HG02642 (cell line): ENCODE measurements around the gene HOTAIR.

ENCODE experiments used
- ATAC-seq: cut with Tn5 transposase; IDR thresholded peaks from one replicate; pipeline ENCODE4 v1.9.1; 2021; ENCODE audit warnings: mild to moderate bottlenecking; ENCODE audit not compliant: unreplicated experiment, poor library complexity

The HOTAIR gene

DNA sequence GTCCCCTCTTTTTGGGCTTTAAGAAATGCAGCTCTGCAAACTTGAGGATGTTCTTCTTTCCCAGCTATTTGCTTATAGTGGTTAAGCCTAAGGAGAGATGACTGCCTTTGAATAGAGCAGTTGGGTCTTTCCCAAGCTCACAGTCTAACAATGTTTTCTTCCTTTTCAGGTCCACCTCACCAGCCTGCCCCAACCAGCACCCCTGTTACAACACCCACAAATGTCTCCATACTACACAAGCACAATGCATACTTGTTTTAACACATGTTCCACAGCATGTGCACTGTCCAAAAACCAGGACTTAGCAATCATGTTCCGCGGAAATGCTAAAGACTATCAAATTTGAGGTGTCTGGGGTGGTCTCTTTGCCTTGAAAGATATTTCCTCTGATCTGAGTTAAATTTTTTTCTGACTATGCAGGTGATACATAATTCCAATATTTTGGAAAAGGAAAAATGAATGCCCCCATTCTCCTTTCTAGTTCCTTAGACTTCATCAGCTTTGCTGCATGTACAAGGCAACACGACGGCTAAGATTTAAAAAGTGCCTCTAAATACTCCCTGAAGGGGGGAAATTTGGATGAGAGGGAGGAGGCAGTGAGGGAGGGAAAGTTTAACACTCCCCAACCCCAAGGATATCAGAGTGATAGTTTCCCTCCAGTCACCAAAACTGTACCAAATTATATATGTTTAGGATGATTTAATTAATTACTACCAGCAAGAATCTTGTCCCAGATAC is 42.7 kb downstream of the HOTAIR start:
- no peak for ATAC-seq

DNA sequence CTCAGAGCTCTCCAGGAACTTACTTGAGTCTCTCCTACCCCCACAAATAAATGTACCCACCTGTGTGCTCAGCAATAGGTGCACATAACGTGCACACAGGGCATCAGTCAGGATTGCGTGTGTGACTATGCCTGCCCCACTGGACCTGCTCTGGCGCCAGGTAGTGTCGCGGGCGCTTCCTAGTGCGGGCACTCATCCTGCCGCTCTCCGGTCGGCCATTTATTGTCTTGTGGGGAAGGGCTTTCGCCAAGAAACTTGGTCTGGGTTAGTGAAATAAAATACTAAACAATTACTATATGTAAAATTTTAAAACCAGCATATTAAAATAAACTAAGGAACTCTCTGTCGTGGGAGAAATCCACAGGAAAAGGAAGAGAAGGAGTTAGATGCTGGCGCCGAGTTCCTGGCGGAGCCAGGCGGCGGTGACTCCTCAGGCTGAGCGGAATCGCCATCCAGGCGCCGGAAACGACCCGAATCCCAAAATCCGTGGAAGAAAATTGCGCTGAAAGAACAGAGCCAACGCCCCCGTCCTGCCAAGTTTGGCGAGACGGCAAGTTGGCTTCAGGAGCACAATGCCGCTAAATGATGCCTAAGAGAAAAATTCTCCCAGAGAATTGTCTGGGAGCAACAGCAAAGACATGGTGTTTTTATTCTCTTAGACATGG is 44.0 kb downstream of the HOTAIR start:
- ATAC-seq, result no peak

DNA sequence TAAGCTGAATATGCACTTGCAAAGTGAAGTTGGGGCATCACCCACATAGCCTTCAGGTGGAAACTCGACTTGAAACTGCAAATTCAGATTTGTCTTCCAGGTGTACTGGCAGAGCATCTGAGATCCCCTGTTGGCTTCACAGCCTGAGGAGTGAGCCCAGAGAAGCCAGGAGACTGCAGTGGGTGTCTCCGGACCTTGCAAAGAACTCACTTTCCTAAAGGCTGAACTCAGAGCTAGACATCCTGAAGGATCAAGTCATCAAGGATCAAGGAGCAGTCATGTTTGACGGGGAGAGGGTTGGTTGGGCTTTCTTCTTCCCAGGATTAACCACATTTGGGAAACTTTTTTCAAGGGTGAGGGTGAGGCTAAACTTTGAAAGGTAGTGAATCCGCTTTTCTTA is 45.2 kb downstream of the HOTAIR start:
- ATAC-seq, result no peak

DNA sequence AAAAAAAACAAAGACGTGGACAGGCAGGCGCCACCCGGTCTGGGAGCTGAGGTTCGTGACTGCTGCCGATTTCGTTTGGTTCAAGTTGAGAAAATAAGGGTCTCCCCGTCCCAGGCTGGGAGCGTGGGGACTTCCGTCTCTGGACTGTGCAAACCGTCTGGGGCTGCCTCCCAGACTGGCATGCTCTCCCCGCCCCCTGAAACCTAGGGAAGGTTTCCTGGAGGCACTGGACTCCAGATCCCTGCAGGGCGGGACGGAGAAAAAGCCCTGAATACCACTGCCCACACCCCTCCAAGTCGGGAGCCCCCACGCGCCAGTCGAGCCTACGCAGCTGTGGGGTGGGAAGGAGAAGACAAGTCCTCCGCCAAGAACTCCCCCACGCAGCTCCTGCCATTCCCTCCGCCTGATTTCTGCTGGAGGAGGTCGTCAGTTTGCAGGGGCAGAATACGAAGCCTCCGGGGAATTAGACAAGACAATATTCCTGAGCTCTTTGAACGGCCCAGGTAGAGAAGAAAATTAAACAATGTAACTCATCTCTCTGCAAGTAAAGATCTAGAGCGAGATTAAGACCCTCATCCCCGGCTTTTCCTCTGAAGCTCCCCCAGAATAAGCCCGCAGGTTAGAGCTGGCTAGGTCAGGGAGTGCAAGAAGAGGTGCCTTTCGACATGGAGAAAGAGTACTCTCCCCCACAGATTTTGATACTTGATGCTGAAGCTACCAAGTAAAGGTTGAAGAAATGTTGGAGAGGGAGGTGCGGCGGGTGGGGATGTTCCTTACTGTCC is 46.5 kb downstream of the HOTAIR start:
- ATAC-seq, result no peak

DNA sequence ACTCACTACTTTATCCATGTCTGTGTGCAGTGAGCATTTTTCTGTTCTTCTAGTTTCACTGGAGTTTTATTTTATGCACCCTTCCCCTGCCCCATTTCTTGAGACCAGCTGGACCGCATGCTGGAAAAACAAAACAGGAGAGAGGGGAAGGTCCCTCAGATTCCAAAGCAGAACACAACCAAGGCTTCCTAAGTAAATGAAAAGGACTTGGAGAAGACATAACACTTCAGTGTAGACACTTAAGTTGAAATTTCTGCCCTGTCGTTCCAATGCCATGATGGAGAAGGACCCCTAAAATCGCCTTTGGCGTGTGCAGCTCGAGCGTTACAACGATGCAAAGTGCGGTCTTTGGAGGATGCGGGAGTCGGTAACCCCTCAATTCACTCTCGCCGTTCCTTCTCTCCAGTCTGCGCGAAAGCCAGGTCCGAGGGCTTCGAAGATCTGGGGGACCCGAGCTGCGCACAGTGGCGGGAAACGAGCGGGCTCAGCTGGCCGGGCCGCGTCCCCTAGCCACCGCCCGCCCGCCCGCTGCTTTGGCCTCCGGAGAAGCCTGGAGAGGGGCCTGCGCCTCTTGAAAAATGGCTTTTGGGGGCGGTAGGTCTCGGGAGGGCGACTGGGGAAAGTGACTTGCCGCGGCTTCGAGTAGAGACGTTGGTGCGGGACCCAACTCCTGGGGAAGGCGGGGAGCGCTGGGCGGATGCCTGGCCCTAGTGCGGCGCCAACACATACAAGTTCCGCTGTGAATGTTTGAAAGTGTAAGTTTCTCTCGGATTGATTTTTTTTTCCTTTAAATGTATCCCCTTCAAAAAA is 47.3 kb downstream of the HOTAIR start:
- ATAC-seq, result no peak

- ATAC-seq, result no peak
Observed at GRCh38 chr12:53924521-53925405, 50.0 kb downstream of the HOTAIR start.

GRCh38 chr12:53916788-53917655 is 57.7 kb downstream of the HOTAIR start:
- ATAC-seq, result no peak
